Right lobe of liver (tissue), 6 donors: ENCODE data around the gene SLC35B2. TPM values are rescaled to one million over a fixed set of nuclear protein-coding genes. Genes with fewer than 3 reads are reported as not detected.

Experiments
- ATAC-seq, 4 donors: fragments of 200-7000 bp; cut with Tn5 transposase; one replicate each; pipeline ENCODE4 v1.9.1; 2020; ENCODE audit warnings: mild to moderate bottlenecking in 4 of 4, moderate library complexity in 4 of 4
- DNase-seq, 3 donors: peaks; one replicate each; pipeline ENCODE4 v3.0.0-alpha.2; 2020
- H3K27ac ChIP-seq, 3 donors: fragments of 200-600 bp; one replicate each; pipeline ENCODE4 v1.8.0; 2022
- H3K27me3 ChIP-seq, 2 donors: fragments of 200-600 bp; one replicate each; pipeline ENCODE4 v1.8.0; 2022
- H3K36me3 ChIP-seq, 4 donors: fragments of 200-600 bp; sonication (generic) in 1 of 4; one replicate each; pipeline versions ENCODE4 v1.5.1 to v1.8.0; 2017 to 2022; ENCODE audit warnings: control low read depth in 1 of 4
- H3K4me1 ChIP-seq, 4 donors: fragments of 200-600 bp; sonication (generic) in 1 of 4; one replicate each; pipeline versions ENCODE4 v1.5.1 to v1.8.0; 2017 to 2022; ENCODE audit warnings: control low read depth in 1 of 4
- H3K4me3 ChIP-seq, 3 donors: fragments of 200-600 bp; one replicate each; pipeline ENCODE4 v1.8.0; 2022
- H3K9me3 ChIP-seq, 4 donors: fragments of 200-600 bp; sonication (generic) in 1 of 4; one replicate each; pipeline versions ENCODE4 v1.5.1 to v1.8.0; 2017 to 2022; ENCODE audit warnings: control low read depth in 1 of 4
- POLR2A ChIP-seq: fragments of 450-650 bp; IDR thresholded peaks from one replicate; pipeline ENCODE4 v1.6.1; 2017; ENCODE audit warnings: antibody characterized with exemption, mild to moderate bottlenecking
- WGBS: methylation state at CpG from one replicate; pipeline ENCODE4 v1.1.6; 2018; ENCODE audit warnings: low coverage, low lambda C conversion rate; ENCODE audit not compliant: insufficient coverage; ENCODE audit errors: missing lambda C conversion rate; 5-methylcytosine and 5-hydroxymethylcytosine counted together
- intact Hi-C, 2 donors: fragments of 100-400 bp; cut with DNase I; formaldehyde crosslinking; loops; one replicate each; pipeline versions ENCODE4 v1.11.2 to v1.14.1; 2022
- total RNA-seq, 6 experiments: library from RNA; depleted of rRNA in 2 of 6; stranded (reverse); fragments of >200 nt in 2 of 6; fragmentation: NEBNext Ultra II Directional in 3 of 6; extraction: Animal tissue kit (Norgen Biotek cat#: 25700) in 3 of 6; gene quantifications; one replicate each; pipeline versions ENCODE4 v1.1.0 to v1.2.4, GENCODE V29; 2016 to 2023
- TF ChIP-seq, protein P1 (sequence below), 4 donors: fragments of 200-600 bp in 3 of 4; fragments of 450-650 bp in 1 of 4; IDR thresholded peaks; one replicate each; pipeline versions ENCODE4 v1.5.1 to v1.8.0; 2016 to 2022; ENCODE audit warnings: antibody characterized with exemption in 4 of 4, mild to moderate bottlenecking in 2 of 4
- donor health status: DM: no; HTN: yes; CAD: no.
- donor health status: DM: no; HTN: no; CAD: no.
- donor health status: DM: no; HTN: no; CAD: no.
- donor health status: DM: no; HTN: yes; CAD: no.
- donor health status: DM: no; HTN: yes; CAD: no.

Gene SLC35B2
- total RNA-seq, 6 experiments from 2014 or later: 15.1 to 29.0 (median 20.9) TPM

DNA sequence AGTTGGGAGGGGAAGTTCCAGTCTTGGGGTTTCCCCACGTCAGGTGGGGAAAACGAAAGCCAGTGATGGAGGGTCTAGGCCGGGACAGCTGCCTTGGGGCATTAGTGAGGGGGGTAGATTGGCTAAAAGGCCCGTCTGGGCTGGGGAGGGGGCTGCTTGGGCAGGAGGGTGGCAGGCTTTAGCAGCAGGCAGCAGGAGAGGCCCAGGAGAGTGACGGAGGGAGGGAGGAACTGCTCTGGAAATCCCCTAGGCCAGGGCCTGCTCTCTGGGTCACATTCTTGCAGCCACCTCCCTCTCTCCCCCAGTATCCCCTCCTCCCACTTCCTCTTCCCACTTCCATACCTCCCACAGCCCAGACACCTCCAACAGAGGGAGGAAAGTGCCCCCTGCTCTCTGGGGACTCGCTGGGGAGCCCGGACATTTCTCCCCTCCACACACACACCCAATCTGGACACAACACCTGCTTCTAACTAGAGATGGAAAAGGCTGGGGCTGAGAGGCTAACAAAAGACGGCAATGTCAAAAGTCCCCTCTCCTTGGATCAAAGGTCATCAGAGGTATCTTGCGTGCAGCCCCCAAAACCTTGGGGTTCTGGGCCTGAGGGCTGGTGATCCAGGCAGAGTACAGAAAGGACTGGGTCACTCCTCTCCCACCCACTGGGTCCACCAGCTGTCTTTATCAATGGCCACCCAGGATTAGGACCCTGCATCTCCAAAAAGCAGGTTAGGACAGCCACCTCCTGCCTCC, 6.2 kb upstream of the SLC35B2 start:
- H3K4me3 ChIP-seq: peak overlapping the region; percentile 67 to 97 (median 86)
- peaks cover 0 to 9% (median 0%) of the 10 kb centered on the region in 4 donors for H3K36me3 ChIP-seq
- H3K27ac ChIP-seq: peak overlapping the region in 2 of 3 donors; percentile 58 to 88
- no peaks in the 10 kb centered on the region for H3K9me3 ChIP-seq
- H3K4me1 ChIP-seq: peaks cover 0 to 16% (median 7%) of the 10 kb centered on the region in 4 donors
- intact Hi-C loops: no loop called here
- WGBS: 21% methylated on average over 5 of the region's 9 CpGs
- TF ChIP-seq POLR2A: peak; percentile 46
- TF ChIP-seq, protein P1, sequence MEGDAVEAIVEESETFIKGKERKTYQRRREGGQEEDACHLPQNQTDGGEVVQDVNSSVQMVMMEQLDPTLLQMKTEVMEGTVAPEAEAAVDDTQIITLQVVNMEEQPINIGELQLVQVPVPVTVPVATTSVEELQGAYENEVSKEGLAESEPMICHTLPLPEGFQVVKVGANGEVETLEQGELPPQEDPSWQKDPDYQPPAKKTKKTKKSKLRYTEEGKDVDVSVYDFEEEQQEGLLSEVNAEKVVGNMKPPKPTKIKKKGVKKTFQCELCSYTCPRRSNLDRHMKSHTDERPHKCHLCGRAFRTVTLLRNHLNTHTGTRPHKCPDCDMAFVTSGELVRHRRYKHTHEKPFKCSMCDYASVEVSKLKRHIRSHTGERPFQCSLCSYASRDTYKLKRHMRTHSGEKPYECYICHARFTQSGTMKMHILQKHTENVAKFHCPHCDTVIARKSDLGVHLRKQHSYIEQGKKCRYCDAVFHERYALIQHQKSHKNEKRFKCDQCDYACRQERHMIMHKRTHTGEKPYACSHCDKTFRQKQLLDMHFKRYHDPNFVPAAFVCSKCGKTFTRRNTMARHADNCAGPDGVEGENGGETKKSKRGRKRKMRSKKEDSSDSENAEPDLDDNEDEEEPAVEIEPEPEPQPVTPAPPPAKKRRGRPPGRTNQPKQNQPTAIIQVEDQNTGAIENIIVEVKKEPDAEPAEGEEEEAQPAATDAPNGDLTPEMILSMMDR (IDR thresholded peaks at IDR 0.05): no peak
- peak; percentile 5 to 61 (median 30) for ATAC-seq
- DNase-seq: peak; percentile 47 to 72 (median 60)
- no peaks in the 10 kb centered on the region for H3K27me3 ChIP-seq

DNA sequence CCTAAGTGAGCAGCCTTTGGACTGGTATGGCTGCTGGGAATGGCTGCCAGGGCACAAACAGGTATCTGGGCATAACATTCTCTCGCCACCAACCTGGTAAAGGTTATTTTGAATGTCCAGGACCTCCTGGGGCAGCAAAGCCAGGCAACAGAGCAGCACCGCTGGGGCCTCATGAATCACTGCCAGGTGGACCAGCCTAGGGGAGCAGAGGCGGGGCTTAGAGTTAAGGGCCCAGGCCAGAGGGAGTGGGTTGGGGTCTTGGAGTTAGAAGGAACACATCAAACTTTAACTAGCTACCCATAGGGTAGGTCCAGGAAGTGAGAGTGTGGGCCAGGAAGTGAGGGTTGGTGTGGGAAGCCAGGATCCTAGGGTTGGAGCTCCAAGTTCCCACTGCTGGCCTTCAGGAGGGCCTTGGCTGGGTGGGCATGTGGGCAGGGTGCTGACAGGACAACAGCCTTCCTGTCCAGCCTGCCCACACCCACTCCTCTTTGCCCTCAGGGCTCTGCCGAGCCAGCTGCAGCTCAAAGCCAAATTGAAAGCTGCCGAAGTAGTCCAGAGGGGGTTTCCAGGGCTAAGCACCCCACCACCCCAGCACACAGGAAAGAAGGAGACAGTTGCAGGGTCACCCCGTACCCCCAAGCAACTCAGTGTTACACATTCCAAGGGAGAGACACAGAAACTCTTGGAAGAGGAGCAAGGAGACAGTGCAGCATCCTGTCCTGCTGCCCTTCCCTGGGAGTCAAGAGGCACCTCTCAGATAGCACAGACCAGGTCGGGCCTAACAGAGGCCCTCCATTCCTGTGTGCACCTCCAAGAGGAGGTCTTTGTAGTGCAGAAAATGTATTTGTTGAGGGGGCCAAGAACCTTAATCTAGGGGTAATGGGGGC, 5.4 kb upstream of the SLC35B2 start:
- H3K27ac ChIP-seq: peak overlapping the region in 2 of 3 donors; percentile 58 to 88

DNA sequence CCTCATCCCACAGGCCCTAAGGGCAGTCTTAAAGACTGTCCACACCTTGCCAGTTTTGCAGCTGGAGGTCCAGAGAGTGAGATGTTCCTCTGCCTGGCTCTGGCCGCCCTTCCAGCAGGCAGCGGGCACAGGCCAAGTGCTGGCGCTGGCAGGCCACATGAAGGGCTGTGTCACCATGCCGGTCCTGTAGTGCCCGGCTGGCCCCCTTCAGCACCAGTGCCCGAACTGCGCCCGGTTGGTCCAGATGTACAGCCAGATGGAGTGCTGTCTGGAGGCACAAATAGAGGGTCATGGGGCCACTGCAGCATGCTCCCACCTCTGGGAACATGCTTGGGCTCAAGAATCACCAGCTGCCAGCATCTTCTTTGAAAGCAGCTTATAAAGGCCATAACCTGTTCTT, 4.3 kb upstream of the SLC35B2 start:
- intact Hi-C loops: no loop called here
- TF ChIP-seq, protein P1 (IDR thresholded peaks at IDR 0.05): no peak
- TF ChIP-seq POLR2A: no peak
- no peak for ATAC-seq
- peak in 1 of 3 donors; percentile 49 for DNase-seq
- Histone ChIP-seq H3K4me3 (no peak overlapping the region), H3K27me3 (no peaks in the 10 kb centered on the region), H3K9me3 (no peaks in the 10 kb centered on the region), H3K4me1 (peaks cover 0 to 18% (median 7%) of the 10 kb centered on the region in 4 donors), H3K36me3 (peaks cover 0 to 11% (median 0%) of the 10 kb centered on the region in 4 donors), H3K27ac (no peak overlapping the region)
- WGBS: 60% methylated on average over 1 of the region's 8 CpGs

More for the DNA sequence above, 5.4 kb upstream of the SLC35B2 start:
- TF ChIP-seq, protein P1 (IDR thresholded peaks at IDR 0.05): no peak
- no peak for TF ChIP-seq POLR2A
- intact Hi-C loops: no loop called here
- WGBS: 39% methylated on average over 4 of the region's 7 CpGs
- peaks cover 0 to 16% (median 7%) of the 10 kb centered on the region in 4 donors for H3K4me1 ChIP-seq
- H3K9me3 ChIP-seq: no peaks in the 10 kb centered on the region
- peaks cover 0 to 11% (median 0%) of the 10 kb centered on the region in 4 donors for H3K36me3 ChIP-seq
- H3K4me3 ChIP-seq: peak overlapping the region in 2 of 3 donors; percentile 67 to 97
- H3K27me3 ChIP-seq: no peaks in the 10 kb centered on the region
- ATAC-seq: no peak
- peak in 1 of 3 donors; percentile 52 for DNase-seq

DNA sequence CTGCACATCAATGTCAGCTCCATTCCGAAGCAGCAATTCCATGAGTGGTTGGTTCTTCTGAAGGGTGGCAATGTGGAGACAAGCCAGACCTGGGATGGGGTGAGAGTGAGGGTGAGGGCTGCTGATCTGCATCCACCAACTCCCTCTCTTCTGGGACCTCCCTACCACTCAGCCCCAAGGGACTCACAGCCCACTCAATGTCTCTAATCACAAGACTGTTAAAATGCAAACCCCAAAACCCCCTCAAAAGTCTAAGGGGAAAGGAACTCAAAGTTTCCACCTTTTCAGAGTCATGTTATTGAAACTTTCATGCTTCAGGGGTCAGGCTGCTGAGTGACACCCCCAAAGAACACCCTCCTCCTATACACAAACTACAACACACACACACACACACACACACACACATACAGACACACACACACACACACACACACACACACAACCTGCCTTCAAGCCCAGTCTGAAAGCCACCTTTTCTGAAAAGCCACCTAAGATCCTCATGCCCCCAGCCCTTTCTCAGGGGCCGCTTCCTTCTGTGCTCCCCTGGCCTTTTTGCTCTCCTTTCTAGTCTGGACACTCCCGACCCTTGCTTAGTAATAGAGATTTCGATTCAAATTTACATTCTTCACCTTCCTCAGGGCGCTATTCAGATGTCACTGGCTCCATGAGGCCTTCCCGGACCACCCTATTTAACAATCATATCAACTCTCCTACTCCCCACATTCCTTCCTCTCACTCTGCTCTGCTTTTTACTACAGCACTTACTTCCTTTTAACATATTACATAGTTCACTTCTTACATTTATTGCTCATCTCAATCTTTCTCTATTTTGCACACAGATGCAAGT, 3.3 kb upstream of the SLC35B2 start:
- no peaks in the 10 kb centered on the region for H3K9me3 ChIP-seq
- H3K27ac ChIP-seq: no peak overlapping the region
- no peaks in the 10 kb centered on the region for H3K27me3 ChIP-seq
- DNase-seq: no peak
- no peak for ATAC-seq
- peaks cover 0 to 11% (median 0%) of the 10 kb centered on the region in 4 donors for H3K36me3 ChIP-seq
- 88% methylated on average over 6 of the region's 6 CpGs for whole genome bisulfite sequencing
- H3K4me1 ChIP-seq: peaks cover 0 to 25% (median 7%) of the 10 kb centered on the region in 4 donors
- intact Hi-C loops: no loop called here
- H3K4me3 ChIP-seq: no peak overlapping the region
- TF ChIP-seq, protein P1 (IDR thresholded peaks at IDR 0.05): no peak
- no peak for TF ChIP-seq POLR2A
